HG02973 (cell line): ENCODE results near the gene CCRL2.

ENCODE experiments used
- ATAC-seq: cut with Tn5 transposase; IDR thresholded peaks from one replicate; pipeline ENCODE4 v1.9.1; 2021; ENCODE audit warnings: moderate library complexity; ENCODE audit not compliant: unreplicated experiment

CCRL2 gene

DNA sequence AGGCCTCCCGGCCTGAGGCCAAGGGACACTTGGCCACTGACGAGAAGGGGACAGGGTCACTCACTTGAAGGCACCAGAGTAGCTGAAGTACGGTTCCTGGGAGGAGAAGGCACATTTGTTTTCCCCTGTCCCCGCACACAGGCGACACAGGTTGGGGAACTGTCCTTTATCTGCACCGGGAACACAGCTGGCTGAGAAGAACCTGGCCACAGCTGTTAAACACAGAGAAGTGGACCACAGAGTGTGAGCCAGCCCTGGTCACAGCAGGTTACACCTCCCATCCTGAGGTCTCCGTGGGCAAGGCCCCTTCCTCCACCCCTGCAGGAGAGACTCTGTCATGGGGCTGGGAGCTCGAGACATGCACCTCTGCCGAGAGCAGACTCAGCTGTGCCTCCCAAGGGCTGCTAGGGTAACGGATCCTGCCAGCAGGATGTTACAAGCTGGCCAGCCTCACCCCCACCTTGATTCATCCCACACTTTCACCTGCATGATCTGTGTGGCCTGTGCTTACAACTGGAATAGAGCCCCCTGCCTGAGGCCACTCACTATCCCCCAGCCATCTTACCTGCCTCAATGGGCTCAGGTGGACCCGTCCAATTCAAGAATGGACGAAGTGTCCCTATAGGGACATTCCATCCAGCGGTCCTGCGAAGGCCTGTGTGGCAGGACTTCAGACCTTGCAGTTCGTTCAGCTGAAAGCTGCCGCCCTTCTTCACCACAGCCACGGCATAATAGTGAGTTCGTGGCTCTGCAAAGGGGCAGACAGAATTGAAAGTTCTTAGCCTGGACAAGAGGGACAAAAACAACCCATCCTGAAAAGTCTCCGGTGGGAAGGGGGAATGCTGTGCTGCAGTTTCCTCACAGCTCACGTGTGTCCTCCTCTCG, 48.4 kb downstream of the CCRL2 start:
- ATAC-seq = no peak

- ATAC-seq = no peak
Measured at GRCh38 chr3:46456118-46456517, 49.1 kb downstream of the CCRL2 start.
